Limb (tissue), 2 donors: Measurements from ENCODE around the gene ATP5ME.

Experiments
- DNase-seq, 2 donors: peaks; one replicate each; pipeline ENCODE4 v3.0.0-alpha.2; 2016; ENCODE audit errors: extremely low spot score in 2 of 2

ATP5ME gene

DNA sequence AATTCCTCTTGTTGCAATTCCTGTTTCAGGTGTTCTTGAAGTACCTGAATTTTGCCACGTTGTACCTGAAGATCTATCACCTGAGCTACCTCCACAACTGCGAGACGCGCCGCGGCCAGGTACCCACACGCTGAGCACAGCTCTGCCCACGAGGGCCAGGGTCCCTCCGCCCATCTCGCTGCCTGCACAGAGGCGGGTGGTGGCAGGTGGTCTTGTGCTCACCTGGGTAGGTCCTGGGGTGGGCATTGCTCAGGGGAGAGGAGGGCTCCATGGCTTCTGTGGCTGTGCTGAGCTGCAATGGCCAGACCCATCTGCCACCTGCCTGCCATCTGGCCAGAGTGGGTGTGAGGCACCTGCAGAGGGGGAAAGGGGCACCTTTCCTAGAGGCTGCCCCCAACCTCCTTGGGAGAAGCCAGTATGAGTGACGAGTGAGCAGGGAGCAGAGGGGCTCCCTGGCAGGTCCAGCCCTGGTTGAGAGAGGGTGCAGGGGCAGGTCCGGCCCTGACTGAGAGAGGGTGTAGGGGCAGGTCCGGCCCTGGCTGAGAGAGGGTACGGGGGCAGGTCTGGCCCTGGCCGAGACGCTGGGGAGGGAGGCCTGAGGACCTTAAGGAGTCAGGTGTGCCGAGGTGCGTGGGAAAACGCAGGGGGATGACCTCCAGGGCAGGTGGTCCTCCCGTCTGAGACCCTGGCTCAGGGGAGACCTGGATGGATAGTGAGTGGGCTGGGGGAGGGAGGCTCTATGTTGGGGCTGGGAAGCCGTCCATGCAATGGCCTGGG is 38.0 kb downstream of the ATP5ME start:
- peak in 1 of 2 donors; percentile 20 for DNase-seq

DNA sequence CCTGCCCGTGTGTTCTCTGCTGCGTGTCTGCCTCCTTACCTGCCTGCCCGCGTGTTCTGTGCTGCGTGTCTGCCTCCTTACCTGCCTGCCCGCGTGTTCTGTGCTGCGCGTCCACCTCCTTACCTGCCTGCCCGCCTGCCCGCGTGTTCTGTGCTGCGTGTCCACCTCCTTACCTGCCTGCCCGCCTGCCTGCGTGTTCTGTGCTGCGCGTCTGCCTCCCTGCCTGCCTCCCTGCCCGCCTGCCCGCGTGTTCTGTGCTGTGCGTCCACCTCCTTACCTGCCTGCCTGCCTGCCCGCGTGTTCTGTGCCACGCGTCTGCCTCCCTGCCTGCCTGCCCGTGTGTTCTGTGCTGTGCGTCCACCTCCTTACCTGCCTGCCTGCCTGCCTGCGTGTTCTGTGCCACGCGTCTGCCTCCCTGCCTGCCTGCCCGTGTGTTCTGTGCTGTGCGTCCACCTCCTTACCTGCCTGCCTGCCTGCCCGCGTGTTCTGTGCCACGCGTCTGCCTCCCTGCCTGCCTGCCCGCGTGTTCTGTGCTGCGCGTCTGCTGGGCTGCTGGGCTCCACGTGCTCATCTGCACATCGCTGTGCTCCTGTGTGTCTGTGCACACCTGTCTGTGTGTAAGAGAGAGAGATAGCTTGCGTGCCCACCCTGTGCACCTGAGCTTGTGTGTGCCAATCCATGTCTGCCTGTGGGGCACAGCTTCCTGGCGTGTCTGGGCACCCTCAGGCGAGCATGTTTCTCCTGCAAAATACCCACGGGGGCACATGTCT is 38.8 kb downstream of the ATP5ME start:
- peak in 1 of 2 donors; percentile 20 for DNase-seq

DNA sequence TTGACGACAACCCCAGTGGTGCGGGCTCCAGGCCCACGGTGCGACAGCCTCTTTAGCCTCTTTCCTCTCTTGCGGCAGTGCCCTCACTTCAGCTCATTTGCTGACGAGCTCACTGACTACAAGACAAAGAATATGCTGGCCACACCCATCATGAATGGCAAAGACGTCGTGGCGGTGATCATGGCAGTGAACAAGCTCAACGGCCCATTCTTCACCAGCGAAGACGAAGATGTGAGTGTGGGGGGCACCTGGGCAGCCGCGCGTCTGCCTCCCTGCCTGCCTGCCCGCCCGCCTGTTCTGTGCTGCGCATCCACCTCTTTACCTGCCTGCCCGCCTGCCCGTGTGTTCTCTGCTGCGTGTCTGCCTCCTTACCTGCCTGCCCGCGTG is 39.5 kb downstream of the ATP5ME start:
- no peak for DNase-seq

DNA sequence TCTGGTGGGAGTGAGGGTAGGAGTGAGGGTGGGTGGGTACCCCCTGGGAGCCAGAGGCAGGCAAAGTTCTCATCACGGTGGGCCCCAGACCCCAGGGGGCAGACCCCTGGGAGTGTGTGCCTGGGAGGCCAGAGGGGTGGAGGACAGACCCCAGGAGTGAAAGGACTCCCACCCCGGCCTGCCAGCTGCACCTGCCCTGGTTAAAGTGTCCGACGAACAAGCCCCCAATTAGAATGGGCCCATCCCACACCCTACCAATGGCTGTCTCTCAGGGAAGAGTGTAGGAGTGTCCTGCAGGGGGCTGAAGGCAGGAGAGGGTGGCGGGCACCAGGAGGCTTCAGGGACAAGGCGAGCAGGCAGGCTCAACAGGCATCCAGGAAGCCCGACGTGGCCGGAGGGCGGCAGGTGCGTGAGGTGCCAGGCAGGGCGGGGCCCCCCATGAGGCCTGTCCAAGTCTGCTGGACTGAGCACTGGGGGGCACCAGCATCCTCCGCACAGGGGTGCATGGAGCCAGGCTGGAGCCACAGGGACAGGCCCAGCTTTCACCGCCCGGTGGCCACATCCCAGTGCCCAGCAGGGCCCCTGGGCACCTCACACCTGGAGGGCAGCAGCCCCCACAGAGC is 40.0 kb downstream of the ATP5ME start:
- peak in 1 of 2 donors; percentile 14 for DNase-seq

DNA sequence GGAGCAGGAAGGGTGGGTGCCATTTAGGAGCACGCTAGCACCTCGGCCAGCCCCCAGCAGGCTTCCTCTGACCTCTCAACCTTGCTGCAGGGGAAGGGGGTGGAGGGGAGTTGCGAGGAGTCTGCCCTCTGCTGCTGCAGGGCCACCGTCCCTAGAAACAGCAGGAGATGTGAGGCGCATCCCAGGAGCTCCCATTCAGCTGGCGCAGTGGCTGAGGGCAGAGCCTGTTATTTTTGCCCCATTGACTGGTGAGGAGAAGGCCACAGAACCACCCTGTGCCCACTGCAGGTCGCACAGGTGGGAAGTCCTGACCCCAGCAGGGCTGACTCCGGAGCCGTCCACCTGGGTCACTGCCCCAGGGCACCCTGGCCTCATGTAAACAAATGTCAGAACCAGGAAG is 40.7 kb downstream of the ATP5ME start:
- DNase-seq: peak in 1 of 2 donors; percentile 11

DNA sequence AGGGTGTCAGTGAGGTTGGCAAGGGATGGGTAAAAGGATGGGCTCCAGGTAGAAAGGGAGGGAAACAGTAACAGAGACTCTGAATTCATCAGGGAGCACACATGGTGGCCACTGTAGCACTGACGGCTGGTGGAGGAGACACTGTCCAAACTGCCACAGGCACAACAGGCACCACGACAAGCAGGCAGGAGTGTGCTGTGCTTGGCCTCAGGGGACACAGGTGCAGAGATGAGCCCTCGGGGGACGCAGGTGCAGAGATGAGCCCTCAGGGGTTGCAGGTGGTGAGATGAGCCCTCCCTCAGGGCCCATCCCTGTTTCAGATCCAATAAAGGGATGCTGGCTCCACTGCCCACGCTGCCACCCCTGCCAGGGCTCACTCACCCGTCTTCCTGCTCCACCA is 41.1 kb downstream of the ATP5ME start:
- DNase-seq: peak in 1 of 2 donors; percentile 8

DNA sequence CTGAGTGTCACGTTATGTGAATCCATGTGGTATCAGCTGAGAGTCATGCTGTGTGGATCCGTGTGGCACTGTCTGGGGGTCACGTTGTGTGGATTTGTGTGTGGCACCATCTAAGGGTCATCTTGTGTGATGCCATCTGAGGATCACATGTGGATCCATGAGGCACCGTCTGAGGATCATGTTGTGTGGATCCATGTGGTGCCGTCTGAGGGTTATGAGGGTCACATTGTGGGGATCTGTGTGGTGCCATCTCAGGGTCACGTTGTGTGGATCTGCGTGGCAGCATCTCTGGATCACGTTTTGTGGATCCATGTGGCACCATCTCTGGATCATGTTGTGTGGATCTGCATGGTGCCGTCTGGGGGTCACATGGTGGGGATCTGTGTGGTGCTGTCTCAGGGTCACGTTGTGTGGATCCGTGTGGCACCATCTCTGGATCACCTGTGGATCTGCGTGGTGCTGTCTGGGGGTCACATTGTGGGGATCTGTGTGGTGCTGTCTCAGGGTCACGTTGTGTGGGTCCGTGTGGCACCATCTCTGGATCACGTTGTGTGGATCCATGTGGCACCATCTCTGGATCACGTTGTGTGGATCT is 41.8 kb downstream of the ATP5ME start:
- DNase-seq: no peak

DNA sequence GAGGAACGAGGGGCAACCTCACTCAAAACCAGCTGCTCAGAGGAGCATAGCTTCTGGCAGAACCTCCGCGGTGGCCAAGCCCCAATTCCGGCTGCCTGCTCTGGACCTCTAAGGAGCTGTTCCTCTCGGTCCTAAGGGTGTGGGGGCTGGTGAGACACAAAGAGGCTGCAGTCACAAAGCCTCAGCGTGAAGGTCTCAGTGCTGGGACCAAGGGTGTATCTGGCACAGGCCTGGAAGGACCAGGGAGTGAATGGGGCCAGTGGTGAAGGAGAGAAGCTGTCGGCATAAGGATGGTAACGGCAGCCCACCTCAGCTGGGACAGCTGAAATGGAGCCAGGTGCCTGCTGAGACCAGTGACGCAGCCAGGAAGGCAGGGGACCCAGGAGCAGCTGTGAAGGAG is 43.4 kb downstream of the ATP5ME start:
- DNase-seq: peak in 1 of 2 donors; percentile 27

DNA sequence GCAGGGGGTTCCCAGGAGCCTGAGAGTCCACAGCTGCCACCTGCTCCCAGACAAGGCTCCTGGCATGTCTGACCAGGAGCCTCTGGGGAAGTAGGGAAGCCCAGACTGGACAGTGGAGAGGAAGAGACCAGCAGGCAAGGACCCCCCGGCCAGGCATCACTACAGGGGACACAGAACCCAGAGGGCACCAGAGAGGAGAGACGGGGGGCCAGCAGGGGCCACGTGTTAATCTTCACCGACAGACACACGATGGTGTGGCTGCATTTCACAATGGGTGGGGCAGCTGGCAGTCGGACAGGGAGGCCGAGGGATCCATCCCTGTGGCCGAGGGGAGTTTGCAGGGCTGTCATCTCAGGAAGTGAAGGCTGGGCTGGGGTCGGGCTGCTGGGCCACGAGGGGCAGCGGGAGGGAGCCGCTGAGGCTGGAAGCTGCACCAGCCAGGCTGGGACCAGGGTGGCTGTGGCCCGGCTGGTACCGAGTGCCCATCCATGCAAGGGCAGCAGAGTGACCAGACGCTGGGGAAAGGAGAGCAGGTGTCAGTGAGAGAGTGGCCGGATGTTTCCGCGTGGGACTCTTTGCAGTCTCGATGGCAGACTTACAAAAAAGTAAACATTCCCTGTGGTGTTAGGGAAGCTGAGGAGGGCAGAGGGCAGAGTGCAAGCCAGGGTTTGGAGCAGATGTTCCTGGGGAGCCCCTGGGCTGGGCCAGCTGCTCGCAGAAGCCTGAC is 44.0 kb downstream of the ATP5ME start:
- DNase-seq: no peak

DNA sequence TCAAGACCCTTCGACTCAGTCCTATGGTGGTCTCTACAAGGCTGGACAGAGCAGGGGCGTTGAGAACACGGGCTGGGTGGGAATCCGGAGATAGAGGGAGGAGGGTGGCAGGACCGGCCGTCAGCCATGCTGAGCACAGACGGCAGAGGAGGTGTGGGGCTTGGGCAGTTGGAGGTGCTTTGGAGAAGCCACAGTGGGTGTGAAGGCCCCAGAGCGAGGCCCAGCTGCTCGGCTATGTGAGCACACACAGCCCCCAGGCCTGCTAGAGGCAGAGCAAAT is 44.5 kb downstream of the ATP5ME start:
- DNase-seq: peak in 1 of 2 donors; percentile 31

DNA sequence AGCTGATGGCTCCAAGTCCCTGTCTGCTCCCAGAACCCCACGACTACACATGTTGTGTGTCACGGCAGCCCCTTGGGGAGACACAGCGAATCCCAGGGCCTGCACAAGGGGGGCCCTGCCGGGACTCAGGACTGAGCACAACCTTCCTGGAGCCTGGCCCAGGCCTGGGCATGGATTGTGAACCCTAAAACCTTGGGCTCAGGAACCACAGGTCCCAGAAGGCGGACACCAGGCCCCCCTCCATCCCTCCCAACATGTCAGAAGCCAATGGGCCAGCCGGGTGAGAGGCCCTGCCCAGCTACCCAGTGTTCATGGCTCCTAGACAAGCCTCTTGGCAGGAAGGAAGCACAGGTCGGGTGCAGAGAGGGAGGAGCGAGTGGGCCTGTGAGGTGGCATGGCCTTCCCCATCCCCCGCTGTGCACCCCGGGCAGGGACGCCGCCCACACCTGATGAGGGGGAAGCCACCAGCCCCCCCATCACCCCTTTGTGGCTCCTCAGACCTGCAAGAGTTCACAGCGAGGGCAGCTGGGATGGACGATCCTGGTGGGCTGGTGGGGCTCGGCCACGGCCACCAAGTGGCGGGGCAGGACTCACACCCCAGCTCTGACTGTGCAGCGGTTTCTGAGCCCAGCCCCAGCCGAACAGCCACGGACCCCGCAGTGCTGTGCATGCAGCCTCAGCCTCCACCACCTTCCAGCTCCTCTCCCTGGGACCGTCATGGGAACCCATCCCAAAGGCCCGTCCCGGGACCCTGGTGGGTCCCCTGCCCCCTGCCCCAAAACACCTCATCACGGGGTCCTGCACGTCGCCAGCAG is 45.0 kb downstream of the ATP5ME start:
- DNase-seq: peak in 1 of 2 donors; percentile 20

DNA sequence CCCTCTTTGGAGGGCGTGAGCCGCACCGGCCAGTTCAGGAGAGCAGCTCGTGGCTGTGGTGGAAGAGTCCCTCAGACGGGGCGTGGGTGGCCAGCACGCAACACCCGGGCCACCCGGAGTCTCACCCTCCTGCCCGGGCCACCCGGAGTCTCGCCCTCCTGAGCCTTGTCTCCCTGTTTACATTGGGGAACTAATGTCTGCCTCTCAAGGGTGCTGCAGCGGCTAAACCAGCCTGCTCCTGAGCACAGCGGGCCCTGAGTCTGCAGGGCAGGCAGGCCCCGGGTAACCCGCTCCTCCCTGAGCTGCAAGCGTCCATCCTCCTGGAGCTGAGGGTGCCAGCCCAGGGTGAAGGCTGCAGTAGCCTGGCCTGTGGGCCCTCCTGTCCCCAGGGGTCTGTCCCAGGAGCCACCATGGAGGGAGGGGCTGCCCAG is 45.8 kb downstream of the ATP5ME start:
- DNase-seq: peak in 1 of 2 donors; percentile 22

DNA sequence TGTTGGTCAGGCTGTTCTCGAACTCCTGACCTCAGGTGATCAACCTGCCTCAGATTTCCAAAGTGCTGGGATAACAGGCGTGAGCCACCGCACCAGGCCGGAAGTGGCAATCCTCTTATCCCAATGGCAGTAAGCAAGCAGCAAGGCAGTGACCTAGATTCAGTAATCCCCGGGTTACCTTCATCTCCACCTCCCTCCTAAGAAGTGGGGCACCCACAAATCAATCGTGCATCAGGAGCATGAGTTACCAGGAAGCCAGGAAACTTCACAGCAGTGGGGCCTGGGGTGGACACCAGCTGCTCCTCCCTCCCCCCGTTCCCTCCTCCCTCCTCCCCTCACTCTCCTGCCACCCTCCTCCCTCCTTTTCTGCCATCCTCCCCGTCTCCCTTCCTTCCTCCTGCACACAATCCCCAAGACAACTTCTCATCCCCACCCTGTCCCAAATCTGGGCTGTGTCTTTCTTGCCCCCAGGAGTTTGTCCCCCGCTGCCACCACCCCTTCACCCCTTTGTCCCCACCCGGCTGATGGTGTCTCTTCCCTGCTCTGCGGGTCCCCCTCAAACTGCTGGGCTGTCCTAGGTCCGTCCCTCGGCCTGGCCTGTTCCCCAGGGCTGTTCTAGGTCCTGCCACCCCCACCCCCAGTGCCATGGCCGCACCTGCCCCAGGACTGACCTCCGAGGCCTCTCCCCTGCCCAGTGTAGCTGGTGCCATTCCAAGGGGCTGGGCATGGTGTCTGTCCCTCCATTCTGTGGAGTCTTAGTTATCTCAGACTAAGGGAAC is 46.5 kb downstream of the ATP5ME start:
- no peak for DNase-seq

DNA sequence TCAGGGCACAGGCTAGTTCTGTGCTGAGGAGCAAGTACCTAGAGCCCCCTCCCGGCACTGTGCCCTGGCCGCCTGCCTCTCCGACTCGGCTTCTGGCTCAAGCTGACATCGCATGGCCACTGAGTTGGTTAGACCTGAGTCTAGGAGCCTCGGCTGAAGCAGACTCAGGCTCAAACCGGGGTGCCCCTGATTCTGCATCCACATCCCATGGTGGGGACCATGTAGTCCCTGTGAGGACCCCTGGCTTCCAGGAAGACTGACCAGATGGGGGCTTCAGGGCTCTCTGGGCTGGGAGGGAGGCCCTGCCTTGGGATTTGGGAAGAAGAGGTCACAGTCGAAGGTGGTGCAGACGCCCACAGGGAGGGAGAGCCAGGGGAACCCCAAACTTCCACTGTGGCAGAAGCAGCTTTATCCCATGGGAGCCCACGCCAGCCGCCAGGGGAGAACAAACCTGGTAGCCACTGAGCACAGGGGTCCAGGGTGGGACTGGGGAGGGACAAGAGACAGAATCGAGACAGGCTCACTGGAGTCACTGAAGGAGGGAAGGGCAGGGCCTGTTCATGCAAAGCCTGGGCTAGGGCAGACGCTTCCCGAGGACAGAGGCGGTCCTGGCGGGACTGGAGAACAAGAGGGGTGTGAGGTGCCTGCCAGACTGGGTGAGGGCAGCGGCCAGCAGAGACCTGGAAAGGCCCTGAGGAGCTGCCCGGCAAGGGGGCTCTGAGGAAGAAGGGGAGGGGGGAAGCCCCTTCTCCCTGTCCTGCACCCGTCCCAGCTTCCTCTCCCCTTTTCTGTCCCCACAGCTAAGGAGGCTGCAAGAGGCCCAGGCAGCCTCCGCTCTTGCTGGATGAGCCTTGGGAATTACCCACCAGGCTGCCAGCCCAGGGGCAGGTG is 47.6 kb downstream of the ATP5ME start:
- DNase-seq: no peak

DNA sequence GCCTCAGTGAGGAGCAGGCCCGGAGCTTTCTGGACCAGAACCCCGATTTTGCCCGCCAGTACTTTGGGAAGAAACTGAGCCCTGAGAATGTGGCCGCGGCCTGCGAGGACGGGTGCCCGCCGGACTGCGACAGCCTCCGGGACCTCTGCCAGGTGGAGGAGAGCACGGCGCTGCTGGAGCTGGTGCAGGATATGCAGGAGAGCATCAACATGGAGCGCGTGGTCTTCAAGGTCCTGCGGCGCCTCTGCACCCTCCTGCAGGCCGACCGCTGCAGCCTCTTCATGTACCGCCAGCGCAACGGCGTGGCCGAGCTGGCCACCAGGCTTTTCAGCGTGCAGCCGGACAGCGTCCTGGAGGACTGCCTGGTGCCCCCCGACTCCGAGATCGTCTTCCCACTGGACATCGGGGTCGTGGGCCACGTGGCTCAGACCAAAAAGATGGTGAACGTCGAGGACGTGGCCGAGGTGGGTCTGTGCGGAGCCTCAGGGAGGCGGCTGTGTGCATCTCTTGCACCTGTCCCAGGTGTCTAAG is 48.4 kb downstream of the ATP5ME start:
- no peak for DNase-seq

DNA sequence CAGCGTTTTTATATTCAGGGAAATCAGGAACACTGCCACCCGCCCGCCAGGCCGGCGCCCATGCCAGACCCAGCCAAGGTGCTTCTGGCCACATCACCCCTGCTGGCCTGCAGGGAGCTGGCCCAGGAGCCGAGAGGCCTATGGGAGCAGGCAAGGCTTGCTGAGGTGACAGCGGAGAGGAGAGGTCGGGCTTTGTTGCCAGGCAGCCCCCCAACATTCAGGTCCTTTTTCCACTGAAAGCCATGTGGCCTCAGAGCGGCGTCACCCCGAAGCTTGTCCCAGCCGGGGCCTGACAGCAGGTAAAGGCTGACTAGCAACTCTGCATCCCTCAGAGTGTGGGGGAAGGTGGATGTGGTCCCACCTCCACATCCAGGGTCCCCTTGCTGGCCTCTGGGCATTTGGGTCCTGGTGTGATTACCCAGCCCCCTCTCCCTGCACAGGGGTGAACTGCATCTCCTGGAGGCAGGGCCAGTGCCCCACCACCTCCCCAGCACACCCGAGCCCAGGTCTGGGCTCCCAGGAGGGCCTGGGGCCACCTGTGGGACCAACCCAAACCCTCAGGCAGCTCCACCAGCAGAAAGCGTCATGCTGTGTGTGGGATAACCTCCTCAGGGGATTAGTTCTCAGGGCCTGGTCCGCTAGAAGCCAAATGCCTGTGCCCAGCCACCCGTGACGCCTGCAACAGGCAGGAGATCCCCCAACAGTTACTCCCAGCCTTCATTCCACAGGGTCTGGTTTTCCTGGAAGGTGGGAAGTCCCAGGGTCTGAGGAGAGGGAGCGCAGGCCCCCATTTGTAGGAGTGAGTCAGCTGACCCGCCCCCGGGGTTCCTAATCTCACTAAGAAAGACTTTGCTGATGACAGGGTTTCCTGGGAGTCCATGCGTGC is 49.1 kb downstream of the ATP5ME start, which contains the start of gene PDE6B:
Gene PDE6B (plus strand): TSS at position 869 of the 886 bp plus-strand sequence. CDS start 54 bp downstream, outside the sequence.
- DNase-seq: peak in 1 of 2 donors; percentile 17

DNA sequence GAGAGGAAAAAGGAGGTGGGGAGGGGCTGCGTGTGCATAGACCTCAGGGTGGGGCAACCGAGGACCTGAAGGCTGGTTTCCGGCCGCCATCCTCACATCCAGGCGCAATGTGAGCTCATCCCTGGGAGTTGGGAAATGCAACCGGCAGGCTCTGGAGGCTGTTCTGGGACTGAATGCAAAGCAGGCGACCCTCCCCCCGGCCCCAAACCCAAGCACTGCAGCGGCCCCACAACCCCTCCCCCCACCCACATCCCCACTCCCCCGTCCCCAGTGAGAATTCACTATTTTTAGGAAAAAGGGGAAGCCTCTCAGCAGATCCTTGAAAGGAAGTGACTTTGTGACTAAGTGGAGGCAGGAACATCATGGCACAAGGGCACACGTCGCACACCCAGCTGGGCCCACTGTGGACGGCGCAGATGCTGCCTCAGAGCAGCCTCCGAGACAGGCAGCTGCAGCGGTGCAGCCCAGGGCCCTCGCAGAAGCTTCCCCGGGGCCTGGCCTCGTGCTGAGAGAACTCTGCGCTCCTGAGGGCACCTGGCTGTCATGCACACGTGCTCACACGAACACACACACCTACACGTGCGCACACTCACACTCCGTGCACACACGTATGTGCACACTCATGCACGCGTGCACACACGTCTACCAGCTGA is 50.0 kb downstream of the ATP5ME start:
- DNase-seq: peak in 1 of 2 donors; percentile 14
